Ishikawa (cell line): ENCODE results near the gene PPP2R5E.

Source experiments
- TAF1 ChIP-seq: IDR thresholded peaks from 2 replicates; pipeline ENCODE4 v1.6.1; 2012; ENCODE audit warnings: low read depth, mild to moderate bottlenecking
- TEAD4 ChIP-seq: IDR thresholded peaks from 2 replicates; pipeline ENCODE4 v1.6.1; 2012
- TF ChIP-seq, protein P1 (sequence below): IDR thresholded peaks from 2 replicates; pipeline ENCODE4 v1.6.1; 2012

DNA sequence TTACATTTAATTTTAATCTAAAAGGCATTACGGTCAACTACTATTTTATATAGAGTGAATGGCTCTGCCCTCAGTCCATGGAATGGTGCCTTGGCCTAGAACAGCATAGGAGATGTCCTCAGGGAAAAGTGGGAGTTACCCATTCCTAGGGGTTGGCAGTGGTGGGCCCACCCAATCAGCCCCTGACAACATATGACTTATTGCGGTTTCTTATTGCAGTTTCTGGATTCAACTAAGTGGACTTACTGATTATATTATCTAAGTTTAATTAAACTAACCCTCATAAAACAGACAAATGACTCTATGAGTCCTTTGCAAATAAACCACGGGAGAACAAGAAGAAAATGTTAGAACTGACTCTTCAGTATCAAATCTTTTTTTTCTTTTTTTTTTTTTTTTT is 2.3 kb upstream of the PPP2R5E start:
- TF ChIP-seq TEAD4: no peak
- no peak for TF ChIP-seq TAF1
- TF ChIP-seq, protein P1, sequence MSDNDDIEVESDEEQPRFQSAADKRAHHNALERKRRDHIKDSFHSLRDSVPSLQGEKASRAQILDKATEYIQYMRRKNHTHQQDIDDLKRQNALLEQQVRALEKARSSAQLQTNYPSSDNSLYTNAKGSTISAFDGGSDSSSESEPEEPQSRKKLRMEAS: no peak
